ENCODE measurements around the gene CCDC69.

GRCh38 chr5:151159649-151160373 is 64.1 kb downstream of the CCDC69 start:
- TF ChIP-seq, protein P1, sequence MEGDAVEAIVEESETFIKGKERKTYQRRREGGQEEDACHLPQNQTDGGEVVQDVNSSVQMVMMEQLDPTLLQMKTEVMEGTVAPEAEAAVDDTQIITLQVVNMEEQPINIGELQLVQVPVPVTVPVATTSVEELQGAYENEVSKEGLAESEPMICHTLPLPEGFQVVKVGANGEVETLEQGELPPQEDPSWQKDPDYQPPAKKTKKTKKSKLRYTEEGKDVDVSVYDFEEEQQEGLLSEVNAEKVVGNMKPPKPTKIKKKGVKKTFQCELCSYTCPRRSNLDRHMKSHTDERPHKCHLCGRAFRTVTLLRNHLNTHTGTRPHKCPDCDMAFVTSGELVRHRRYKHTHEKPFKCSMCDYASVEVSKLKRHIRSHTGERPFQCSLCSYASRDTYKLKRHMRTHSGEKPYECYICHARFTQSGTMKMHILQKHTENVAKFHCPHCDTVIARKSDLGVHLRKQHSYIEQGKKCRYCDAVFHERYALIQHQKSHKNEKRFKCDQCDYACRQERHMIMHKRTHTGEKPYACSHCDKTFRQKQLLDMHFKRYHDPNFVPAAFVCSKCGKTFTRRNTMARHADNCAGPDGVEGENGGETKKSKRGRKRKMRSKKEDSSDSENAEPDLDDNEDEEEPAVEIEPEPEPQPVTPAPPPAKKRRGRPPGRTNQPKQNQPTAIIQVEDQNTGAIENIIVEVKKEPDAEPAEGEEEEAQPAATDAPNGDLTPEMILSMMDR (IDR thresholded peaks at IDR 0.05) = no peak
- TF ChIP-seq EZH2 (IDR thresholded peaks at IDR 0.05; ENCODE audit: borderline replicate concordance, insufficient read depth, low read depth, low read length, poor library complexity, severe bottlenecking) = no peak

All from B cell (primary cell).